ENCODE measurements around the gene SDHB.

DNA sequence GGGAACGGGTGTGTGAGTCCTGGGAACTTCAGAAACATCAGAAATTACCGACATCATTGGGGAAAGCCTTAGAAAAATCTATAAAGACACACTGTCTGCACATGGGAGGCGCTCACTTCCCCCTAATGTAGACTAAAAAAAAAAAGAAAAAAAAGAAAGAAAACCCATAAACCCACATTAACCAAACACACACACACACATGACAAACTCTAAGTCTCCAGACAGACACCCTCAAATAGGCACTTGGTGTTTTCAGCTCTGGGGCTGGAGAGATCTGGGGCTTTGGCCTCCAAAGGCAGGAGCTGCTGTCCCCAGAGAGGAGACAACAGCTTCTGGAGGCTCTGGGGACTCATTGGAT is 13.2 kb upstream of the SDHB start:
- TF ChIP-seq EZH2phosphoT487 (IDR thresholded peaks at IDR 0.05; ENCODE audit: low read depth), result no peak
- TF ChIP-seq, protein P1, sequence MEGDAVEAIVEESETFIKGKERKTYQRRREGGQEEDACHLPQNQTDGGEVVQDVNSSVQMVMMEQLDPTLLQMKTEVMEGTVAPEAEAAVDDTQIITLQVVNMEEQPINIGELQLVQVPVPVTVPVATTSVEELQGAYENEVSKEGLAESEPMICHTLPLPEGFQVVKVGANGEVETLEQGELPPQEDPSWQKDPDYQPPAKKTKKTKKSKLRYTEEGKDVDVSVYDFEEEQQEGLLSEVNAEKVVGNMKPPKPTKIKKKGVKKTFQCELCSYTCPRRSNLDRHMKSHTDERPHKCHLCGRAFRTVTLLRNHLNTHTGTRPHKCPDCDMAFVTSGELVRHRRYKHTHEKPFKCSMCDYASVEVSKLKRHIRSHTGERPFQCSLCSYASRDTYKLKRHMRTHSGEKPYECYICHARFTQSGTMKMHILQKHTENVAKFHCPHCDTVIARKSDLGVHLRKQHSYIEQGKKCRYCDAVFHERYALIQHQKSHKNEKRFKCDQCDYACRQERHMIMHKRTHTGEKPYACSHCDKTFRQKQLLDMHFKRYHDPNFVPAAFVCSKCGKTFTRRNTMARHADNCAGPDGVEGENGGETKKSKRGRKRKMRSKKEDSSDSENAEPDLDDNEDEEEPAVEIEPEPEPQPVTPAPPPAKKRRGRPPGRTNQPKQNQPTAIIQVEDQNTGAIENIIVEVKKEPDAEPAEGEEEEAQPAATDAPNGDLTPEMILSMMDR (IDR thresholded peaks at IDR 0.05; ENCODE audit: low read depth, low read length), result no peak

All from OCI-LY3 (cell line).